ENCODE measurements around the gene EXOC6B.

DNA sequence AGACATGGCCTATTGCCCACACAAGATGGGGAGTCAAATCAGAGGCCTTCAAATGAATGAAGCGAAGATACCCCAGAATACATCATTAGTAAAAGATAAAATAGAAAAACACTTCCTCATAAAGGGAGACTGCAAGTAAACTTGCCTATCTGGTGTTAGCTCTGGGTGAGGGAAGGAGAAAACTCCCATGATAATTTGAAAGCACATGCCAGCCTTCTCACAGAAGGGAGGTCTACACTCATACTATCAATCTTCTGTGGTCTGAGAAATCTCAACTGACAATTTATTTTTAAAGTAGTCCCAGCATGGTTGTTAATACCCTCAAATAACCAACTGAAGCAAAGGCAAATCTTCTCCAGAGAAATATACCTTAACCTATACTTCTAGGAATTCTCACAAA is 75.4 kb downstream of the EXOC6B start:
- TF ChIP-seq, protein P1, sequence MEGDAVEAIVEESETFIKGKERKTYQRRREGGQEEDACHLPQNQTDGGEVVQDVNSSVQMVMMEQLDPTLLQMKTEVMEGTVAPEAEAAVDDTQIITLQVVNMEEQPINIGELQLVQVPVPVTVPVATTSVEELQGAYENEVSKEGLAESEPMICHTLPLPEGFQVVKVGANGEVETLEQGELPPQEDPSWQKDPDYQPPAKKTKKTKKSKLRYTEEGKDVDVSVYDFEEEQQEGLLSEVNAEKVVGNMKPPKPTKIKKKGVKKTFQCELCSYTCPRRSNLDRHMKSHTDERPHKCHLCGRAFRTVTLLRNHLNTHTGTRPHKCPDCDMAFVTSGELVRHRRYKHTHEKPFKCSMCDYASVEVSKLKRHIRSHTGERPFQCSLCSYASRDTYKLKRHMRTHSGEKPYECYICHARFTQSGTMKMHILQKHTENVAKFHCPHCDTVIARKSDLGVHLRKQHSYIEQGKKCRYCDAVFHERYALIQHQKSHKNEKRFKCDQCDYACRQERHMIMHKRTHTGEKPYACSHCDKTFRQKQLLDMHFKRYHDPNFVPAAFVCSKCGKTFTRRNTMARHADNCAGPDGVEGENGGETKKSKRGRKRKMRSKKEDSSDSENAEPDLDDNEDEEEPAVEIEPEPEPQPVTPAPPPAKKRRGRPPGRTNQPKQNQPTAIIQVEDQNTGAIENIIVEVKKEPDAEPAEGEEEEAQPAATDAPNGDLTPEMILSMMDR (IDR thresholded peaks at IDR 0.05) = no peak
- no peak for TF ChIP-seq POLR2A (IDR thresholded peaks at IDR 0.05)
